Measurements from ENCODE around the gene COPS9. TPM values are rescaled to one million over a fixed set of nuclear protein-coding genes. Genes with fewer than 3 reads are reported as not detected.

Gene COPS9
- total and polyA plus RNA-seq, 2 donors (not counting 1 experiment from before 2014, with no cell fraction given) = 48.7 to 69.9 TPM

- no peak overlapping the region for H3K27ac Mint-ChIP-seq
- no peaks in the 10 kb centered on the region for H3K27me3 ChIP-seq (replicated peaks in 1 of 4; ENCODE audit: control extremely low read depth in 1 of 4, control insufficient read depth in 3 of 4, insufficient read depth in 4 of 4, low read length in 3 of 4)
- H3K36me3 ChIP-seq (replicated peaks in 1 of 2; ENCODE audit: control extremely low read depth in 1 of 2, control insufficient read depth in 1 of 2, extremely low read depth in 1 of 2, insufficient read depth in 2 of 2, low read length in 1 of 2) = peaks cover 0 to 51% of the 10 kb centered on the region in 2 experiments
- CTCF ChIA-PET = interaction anchor here (1.8 to 3.8 kb wide), 2 partner anchors 15 to 17 kb away, joined by 6 to 10 read pairs; no protein-coding TSS in a partner anchor
- TF ChIP-seq CTCF (IDR thresholded peaks at IDR 0.05) = no peak
- no peak for TF ChIP-seq EZH2 (IDR thresholded peaks at IDR 0.05; ENCODE audit: borderline replicate concordance, insufficient read depth, low read depth, low read length, poor library complexity, severe bottlenecking)
- ATAC-seq (ENCODE audit: low read depth) = no peak
- no peak overlapping the region for H2AFZ ChIP-seq (ENCODE audit: insufficient read depth, low read depth, low read length, poor library complexity, severe bottlenecking)
- H3K27me3 Mint-ChIP-seq = no peaks in the 10 kb centered on the region
- intact Hi-C loops (cut with micrococcal nuclease) = no loop called here
- H3K4me3 ChIP-seq (ENCODE audit: control extremely low read depth in 1 of 5, extremely low read depth in 1 of 5, insufficient read depth in 1 of 5, low read depth in 2 of 5, low read length in 4 of 5) = no peak overlapping the region
- H3K9me3 ChIP-seq (ENCODE audit: control extremely low read depth in 1 of 3, control insufficient read depth in 2 of 3, insufficient read depth in 1 of 3, low read length in 2 of 3) = no peaks in the 10 kb centered on the region
- no peaks in the 10 kb centered on the region for H3K79me2 ChIP-seq (ENCODE audit: control insufficient read depth, insufficient read depth, low read length)
- peaks cover 2% of the 10 kb centered on the region for H3K4me1 Mint-ChIP-seq
- POLR2A ChIA-PET = no interaction called here
- no peak overlapping the region for H3K4me3 Mint-ChIP-seq
- H3K9me3 Mint-ChIP-seq (ENCODE audit: insufficient read depth) = no peaks in the 10 kb centered on the region
- 96% methylated on average over 11 of the region's 12 CpGs for WGBS (ENCODE audit: insufficient coverage)
- no peak overlapping the region for H3K9ac ChIP-seq (ENCODE audit: low read length)
- H3K4me1 ChIP-seq (ENCODE audit: control insufficient read depth in 2 of 2, insufficient read depth in 2 of 2, low read length in 2 of 2) = no peaks in the 10 kb centered on the region
- no peak for DNase-seq
- H3K4me2 ChIP-seq (replicated peaks; ENCODE audit: low read depth, low read length, poor library complexity, severe bottlenecking) = no peak overlapping the region
- H3K27ac ChIP-seq (ENCODE audit: low read length in 2 of 2) = no peak overlapping the region
- peaks cover 5% of the 10 kb centered on the region for H4K20me1 ChIP-seq (ENCODE audit: control insufficient read depth, insufficient read depth, low read length, poor library complexity, severe bottlenecking)
Observed at GRCh38 chr2:240128608-240129145, 7.4 kb downstream of the COPS9 start.

DNA sequence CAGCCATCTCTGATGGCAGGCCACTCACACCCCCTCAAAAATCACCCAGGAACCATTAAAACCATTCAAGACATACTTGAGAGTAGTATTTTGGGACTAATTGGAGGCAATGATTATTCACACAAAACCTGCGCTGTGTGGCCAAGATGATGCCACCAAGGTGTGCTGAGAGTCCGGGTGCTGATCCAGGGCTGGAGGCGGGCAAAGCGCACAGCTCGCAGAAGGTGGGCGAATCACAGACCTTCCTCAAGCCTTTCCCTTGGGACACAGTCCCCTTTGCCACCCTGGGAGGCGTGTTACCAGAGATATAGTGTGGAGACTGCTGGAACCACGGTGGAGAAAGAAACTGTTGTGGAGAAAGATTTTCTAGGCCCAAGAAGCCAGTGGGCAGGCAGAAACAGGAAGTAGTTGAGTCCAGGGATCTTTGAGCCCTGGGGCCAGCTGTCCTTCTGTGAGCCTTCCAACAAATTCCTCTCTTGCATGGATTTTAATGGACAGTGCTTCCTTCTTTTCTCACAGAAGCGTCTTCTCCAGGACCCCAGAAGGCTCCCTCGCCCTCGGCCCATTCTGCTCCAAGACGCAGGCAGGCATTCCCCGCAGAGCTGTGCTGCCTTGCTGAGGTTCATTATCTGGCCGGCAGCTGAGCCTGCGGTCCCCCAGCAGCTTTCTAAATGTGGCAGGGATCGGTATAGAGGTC, 8.0 kb downstream of the COPS9 start:
- H3K4me3 Mint-ChIP-seq = no peak overlapping the region
- no peak overlapping the region for H3K9ac ChIP-seq (ENCODE audit: low read length)
- no peaks in the 10 kb centered on the region for H4K20me1 ChIP-seq (ENCODE audit: control insufficient read depth, insufficient read depth, low read length, poor library complexity, severe bottlenecking)
- no peaks in the 10 kb centered on the region for H3K9me3 Mint-ChIP-seq (ENCODE audit: insufficient read depth)
- ATAC-seq (ENCODE audit: low read depth) (no peak), DNase-seq (no peak)
- H3K9me3 ChIP-seq (ENCODE audit: control extremely low read depth in 1 of 3, control insufficient read depth in 2 of 3, insufficient read depth in 1 of 3, low read length in 2 of 3) = no peaks in the 10 kb centered on the region
- H3K27me3 Mint-ChIP-seq = no peaks in the 10 kb centered on the region
- 93% methylated on average over 10 of the region's 16 CpGs for WGBS (ENCODE audit: insufficient coverage)
- no peaks in the 10 kb centered on the region for H3K4me1 ChIP-seq (ENCODE audit: control insufficient read depth in 2 of 2, insufficient read depth in 2 of 2, low read length in 2 of 2)
- no peaks in the 10 kb centered on the region for H3K4me1 Mint-ChIP-seq
- no peak overlapping the region for H3K27ac ChIP-seq (ENCODE audit: low read length in 2 of 2)
- TF ChIP-seq EZH2 (IDR thresholded peaks at IDR 0.05; ENCODE audit: borderline replicate concordance, insufficient read depth, low read depth, low read length, poor library complexity, severe bottlenecking) = no peak
- H3K4me3 ChIP-seq (ENCODE audit: control extremely low read depth in 1 of 5, extremely low read depth in 1 of 5, insufficient read depth in 1 of 5, low read depth in 2 of 5, low read length in 4 of 5) = no peak overlapping the region
- intact Hi-C loops (cut with micrococcal nuclease) = no loop called here
- peaks cover 0 to 47% of the 10 kb centered on the region in 2 experiments for H3K36me3 ChIP-seq (replicated peaks in 1 of 2; ENCODE audit: control extremely low read depth in 1 of 2, control insufficient read depth in 1 of 2, extremely low read depth in 1 of 2, insufficient read depth in 2 of 2, low read length in 1 of 2)
- no peaks in the 10 kb centered on the region for H3K27me3 ChIP-seq (replicated peaks in 1 of 4; ENCODE audit: control extremely low read depth in 1 of 4, control insufficient read depth in 3 of 4, insufficient read depth in 4 of 4, low read length in 3 of 4)
- ChIA-PET POLR2A (no interaction called here), CTCF (interaction anchor here (1.8 to 3.8 kb wide), 2 partner anchors 16 to 18 kb away, joined by 6 to 10 read pairs; no protein-coding TSS in a partner anchor)
- H3K79me2 ChIP-seq (ENCODE audit: control insufficient read depth, insufficient read depth, low read length) = no peaks in the 10 kb centered on the region
- H3K27ac Mint-ChIP-seq = no peak overlapping the region
- H3K4me2 ChIP-seq (replicated peaks; ENCODE audit: low read depth, low read length, poor library complexity, severe bottlenecking) = no peak overlapping the region
- no peak overlapping the region for H2AFZ ChIP-seq (ENCODE audit: insufficient read depth, low read depth, low read length, poor library complexity, severe bottlenecking)

Measured in B cell (primary cell).